ENCODE measurements around the gene RPS8.
A peak's percentile ranks its signal among the peaks of the same experiment; 100 is the strongest.

RPS8 gene

DNA sequence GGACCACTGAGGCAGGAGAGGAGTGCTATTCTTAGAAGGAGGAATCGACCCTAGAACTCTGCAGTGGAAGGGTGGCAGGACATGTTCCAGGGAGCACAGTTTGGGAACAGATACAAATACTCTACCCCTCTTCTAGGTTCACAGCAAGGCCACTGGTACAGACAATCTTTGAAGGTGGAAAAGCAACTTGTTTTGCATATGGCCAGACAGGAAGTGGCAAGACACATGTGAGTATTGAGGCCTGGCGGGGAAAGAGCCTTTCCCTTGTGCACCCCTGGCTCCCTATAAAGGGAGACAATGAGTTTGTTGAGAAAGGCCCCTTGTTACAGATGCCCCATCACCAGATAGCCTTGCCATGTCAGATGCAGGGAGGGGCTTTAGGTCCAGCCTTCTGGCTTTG is 17.9 kb upstream of the RPS8 start:
- no peaks in the 10 kb centered on the region for H3K4me1 ChIP-seq (ENCODE audit: control insufficient read depth, insufficient read depth, low read length)
- no peak overlapping the region for H3K27ac ChIP-seq (ENCODE audit: extremely low read depth, low read depth, low read length)
- H3K4me3 ChIP-seq (ENCODE audit: low read depth, low read length): no peak overlapping the region
- TF ChIP-seq, protein P1, sequence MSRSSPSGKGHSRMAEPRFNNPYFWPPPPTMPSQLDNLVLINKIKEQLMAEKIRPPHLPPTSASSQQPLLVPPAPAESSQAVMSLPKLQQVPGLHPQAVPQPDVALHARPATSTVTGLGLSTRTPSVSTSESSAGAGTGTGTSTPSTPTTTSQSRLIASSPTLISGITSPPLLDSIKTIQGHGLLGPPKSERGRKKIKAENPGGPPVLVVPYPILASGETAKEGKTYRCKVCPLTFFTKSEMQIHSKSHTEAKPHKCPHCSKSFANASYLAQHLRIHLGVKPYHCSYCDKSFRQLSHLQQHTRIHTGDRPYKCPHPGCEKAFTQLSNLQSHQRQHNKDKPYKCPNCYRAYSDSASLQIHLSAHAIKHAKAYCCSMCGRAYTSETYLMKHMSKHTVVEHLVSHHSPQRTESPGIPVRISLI (tag by site-specific recombination; IDR thresholded peaks at IDR 0.05): no peak
- TF ChIP-seq ZNF248 (tag by site-specific recombination; IDR thresholded peaks at IDR 0.05) (no peak), TRIM28 (IDR thresholded peaks at IDR 0.05; ENCODE audit: borderline replicate concordance, low read length) (no peak), EGR2 (tag by site-specific recombination; IDR thresholded peaks at IDR 0.05; ENCODE audit: low read depth) (no peak), ZNF16 (tag by site-specific recombination; IDR thresholded peaks at IDR 0.05; ENCODE audit: low read depth) (no peak), ZSCAN16 (tag by site-specific recombination; IDR thresholded peaks at IDR 0.05) (no peak), HOXC10 (CRISPR knock-in tag; IDR thresholded peaks at IDR 0.05) (no peak), ZBTB21 (tag by site-specific recombination; IDR thresholded peaks at IDR 0.05) (no peak), ZNF501 (tag by site-specific recombination; IDR thresholded peaks at IDR 0.05) (no peak), ZNF426 (tag by site-specific recombination; IDR thresholded peaks at IDR 0.05) (no peak)
- TF ChIP-seq, protein P2, sequence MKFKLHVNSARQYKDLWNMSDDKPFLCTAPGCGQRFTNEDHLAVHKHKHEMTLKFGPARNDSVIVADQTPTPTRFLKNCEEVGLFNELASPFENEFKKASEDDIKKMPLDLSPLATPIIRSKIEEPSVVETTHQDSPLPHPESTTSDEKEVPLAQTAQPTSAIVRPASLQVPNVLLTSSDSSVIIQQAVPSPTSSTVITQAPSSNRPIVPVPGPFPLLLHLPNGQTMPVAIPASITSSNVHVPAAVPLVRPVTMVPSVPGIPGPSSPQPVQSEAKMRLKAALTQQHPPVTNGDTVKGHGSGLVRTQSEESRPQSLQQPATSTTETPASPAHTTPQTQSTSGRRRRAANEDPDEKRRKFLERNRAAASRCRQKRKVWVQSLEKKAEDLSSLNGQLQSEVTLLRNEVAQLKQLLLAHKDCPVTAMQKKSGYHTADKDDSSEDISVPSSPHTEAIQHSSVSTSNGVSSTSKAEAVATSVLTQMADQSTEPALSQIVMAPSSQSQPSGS (tag by site-specific recombination; IDR thresholded peaks at IDR 0.05; ENCODE audit: low read depth): no peak
- TF ChIP-seq, protein P3, sequence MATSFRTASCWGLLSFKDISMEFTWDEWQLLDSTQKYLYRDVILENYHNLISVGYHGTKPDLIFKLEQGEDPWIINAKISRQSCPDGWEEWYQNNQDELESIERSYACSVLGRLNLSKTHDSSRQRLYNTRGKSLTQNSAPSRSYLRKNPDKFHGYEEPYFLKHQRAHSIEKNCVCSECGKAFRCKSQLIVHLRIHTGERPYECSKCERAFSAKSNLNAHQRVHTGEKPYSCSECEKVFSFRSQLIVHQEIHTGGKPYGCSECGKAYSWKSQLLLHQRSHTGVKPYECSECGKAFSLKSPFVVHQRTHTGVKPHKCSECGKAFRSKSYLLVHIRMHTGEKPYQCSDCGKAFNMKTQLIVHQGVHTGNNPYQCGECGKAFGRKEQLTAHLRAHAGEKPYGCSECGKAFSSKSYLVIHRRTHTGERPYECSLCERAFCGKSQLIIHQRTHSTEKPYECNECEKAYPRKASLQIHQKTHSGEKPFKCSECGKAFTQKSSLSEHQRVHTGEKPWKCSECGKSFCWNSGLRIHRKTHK (tag by site-specific recombination; IDR thresholded peaks at IDR 0.05): no peak
- no peaks in the 10 kb centered on the region for H3K9me3 ChIP-seq (ENCODE audit: control insufficient read depth, insufficient read depth, low read depth, low read length)
- peaks cover 57 to 98% of the 10 kb centered on the region in 2 experiments for H3K36me3 ChIP-seq (ENCODE audit: control insufficient read depth in 2 of 2, insufficient read depth in 1 of 2, low read length in 2 of 2)
- CTCF ChIA-PET: no interaction called here
- POLR2A ChIA-PET: no interaction called here

DNA sequence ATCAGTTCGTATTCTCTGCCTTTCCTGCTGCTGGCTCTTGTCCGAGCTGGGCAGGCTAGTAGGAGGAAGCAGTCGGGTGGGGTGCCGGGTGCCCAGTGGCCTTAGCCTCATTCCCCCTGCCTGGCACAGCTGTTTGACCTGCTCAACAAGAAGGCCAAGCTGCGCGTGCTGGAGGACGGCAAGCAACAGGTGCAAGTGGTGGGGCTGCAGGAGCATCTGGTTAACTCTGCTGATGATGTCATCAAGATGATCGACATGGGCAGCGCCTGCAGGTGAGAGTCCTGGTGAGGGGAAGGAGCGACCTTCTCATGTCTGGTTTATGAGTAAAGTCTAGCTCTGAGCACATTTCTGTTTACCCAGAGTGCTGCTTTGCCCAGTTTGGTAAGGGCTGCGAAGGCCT is 16.3 kb upstream of the RPS8 start:
- peak; percentile 81 for TF ChIP-seq SCRT1 (tag by site-specific recombination; IDR thresholded peaks at IDR 0.05; ENCODE audit: borderline replicate concordance)
- TF ChIP-seq SCRT2 (tag by site-specific recombination; IDR thresholded peaks at IDR 0.05): peak; percentile 97
- TF ChIP-seq ZNF214 (tag by site-specific recombination; IDR thresholded peaks at IDR 0.05; ENCODE audit: borderline replicate concordance): no peak
- TF ChIP-seq, protein P2 (tag by site-specific recombination; IDR thresholded peaks at IDR 0.05; ENCODE audit: low read depth): peak; percentile 49; the same call in 1 of the 2 replicates
- H3K4me3 ChIP-seq (ENCODE audit: low read depth, low read length): no peak overlapping the region
- ChIA-PET CTCF (no interaction called here), POLR2A (interaction anchor here (1.6 to 3.4 kb wide), 2 partner anchors 16 kb away, joined by 6 to 17 read pairs; partner anchors contain the start of gene RPS8)
- no peaks in the 10 kb centered on the region for H3K9me3 ChIP-seq (ENCODE audit: control insufficient read depth, insufficient read depth, low read depth, low read length)
- no peaks in the 10 kb centered on the region for H3K4me1 ChIP-seq (ENCODE audit: control insufficient read depth, insufficient read depth, low read length)
- peaks cover 56 to 98% of the 10 kb centered on the region in 2 experiments for H3K36me3 ChIP-seq (ENCODE audit: control insufficient read depth in 2 of 2, insufficient read depth in 1 of 2, low read length in 2 of 2)
- H3K27ac ChIP-seq (ENCODE audit: extremely low read depth, low read depth, low read length): no peak overlapping the region

DNA sequence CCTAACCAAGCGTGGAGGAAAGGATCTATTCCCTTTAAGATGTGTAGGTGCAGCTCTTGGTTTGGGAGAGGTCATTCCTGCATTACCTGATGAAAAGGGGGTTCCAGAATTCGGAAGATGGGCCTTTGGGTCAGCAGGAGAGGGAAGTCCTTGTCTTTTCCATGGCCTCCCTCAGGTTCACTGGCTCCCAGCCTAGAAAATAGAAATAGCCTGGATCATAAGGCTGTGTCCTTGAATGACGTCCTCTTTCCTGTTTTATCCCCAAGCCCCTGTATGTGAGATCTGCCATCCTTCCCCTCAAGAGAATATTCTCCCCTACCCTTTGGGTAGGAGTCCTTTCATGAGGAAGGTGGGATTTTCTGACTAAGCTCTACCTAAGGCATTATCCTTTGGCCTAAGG is 14.5 kb upstream of the RPS8 start:
- CTCF ChIA-PET: interaction anchor here (1.3 kb wide), 1 partner anchor 32 kb away, joined by 5 read pairs; no protein-coding TSS in a partner anchor
- peaks cover 56 to 98% of the 10 kb centered on the region in 2 experiments for H3K36me3 ChIP-seq (ENCODE audit: control insufficient read depth in 2 of 2, insufficient read depth in 1 of 2, low read length in 2 of 2)
- POLR2A ChIA-PET: interaction anchor here (0.9 to 3.4 kb wide), 4 partner anchors 8 to 39 kb away, joined by 3 to 17 read pairs (median 5); partner anchors contain the start of gene RPS8
- TF ChIP-seq ZSCAN30 (tag by site-specific recombination; IDR thresholded peaks at IDR 0.05) (no peak), ZNF366 (tag by site-specific recombination; conservative IDR thresholded peaks at IDR 0.05) (no peak), ZNF768 (tag by site-specific recombination; IDR thresholded peaks at IDR 0.05) (no peak), ZBTB8A (tag by site-specific recombination; IDR thresholded peaks at IDR 0.05) (no peak), ZNF404 (tag by site-specific recombination; IDR thresholded peaks at IDR 0.05) (no peak), BCL11B (tag by site-specific recombination; IDR thresholded peaks at IDR 0.05; ENCODE audit: low read depth) (no peak), KLF7 (tag by site-specific recombination; IDR thresholded peaks at IDR 0.05; ENCODE audit: borderline replicate concordance) (no peak), ZIC2 (tag by site-specific recombination; IDR thresholded peaks at IDR 0.05) (no peak), ZSCAN23 (tag by site-specific recombination; IDR thresholded peaks at IDR 0.05) (no peak), ZNF133 (tag by site-specific recombination; IDR thresholded peaks at IDR 0.05) (no peak)
- TF ChIP-seq, protein P4, sequence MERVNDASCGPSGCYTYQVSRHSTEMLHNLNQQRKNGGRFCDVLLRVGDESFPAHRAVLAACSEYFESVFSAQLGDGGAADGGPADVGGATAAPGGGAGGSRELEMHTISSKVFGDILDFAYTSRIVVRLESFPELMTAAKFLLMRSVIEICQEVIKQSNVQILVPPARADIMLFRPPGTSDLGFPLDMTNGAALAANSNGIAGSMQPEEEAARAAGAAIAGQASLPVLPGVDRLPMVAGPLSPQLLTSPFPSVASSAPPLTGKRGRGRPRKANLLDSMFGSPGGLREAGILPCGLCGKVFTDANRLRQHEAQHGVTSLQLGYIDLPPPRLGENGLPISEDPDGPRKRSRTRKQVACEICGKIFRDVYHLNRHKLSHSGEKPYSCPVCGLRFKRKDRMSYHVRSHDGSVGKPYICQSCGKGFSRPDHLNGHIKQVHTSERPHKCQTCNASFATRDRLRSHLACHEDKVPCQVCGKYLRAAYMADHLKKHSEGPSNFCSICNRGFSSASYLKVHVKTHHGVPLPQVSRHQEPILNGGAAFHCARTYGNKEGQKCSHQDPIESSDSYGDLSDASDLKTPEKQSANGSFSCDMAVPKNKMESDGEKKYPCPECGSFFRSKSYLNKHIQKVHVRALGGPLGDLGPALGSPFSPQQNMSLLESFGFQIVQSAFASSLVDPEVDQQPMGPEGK (tag by site-specific recombination; IDR thresholded peaks at IDR 0.05): no peak

More for the DNA sequence above, 14.5 kb upstream of the RPS8 start:
- Histone ChIP-seq H3K9me3 (ENCODE audit: control insufficient read depth, insufficient read depth, low read depth, low read length) (no peaks in the 10 kb centered on the region), H3K4me1 (ENCODE audit: control insufficient read depth, insufficient read depth, low read length) (no peaks in the 10 kb centered on the region), H3K4me3 (ENCODE audit: low read depth, low read length) (no peak overlapping the region), H3K27ac (ENCODE audit: extremely low read depth, low read depth, low read length) (no peak overlapping the region)

Data from HEK293 (cell line).